Dermis microvascular lymphatic vessel endothelial cell (primary cell): ENCODE results near the gene PRRC2C. TPM values are rescaled to one million over a fixed set of nuclear protein-coding genes. Genes with fewer than 3 reads are reported as not detected.
"Not testable (repeated sequence)": the region's sequence is repeated elsewhere in the genome, so short reads cannot be mapped to it uniquely, and the experiment has no call there.

Experiments used
- DNase-seq, 2 donors: peaks; one replicate each; pipeline versions ENCODE4 v3.0.0 to v3.0.0-alpha.2; 2010; ENCODE audit warnings: low read depth in 2 of 2
- total RNA-seq: library from RNA; depleted of rRNA; stranded (reverse); fragments of >200 nt; gene quantifications from 2 replicates; pipeline ENCODE4 v1.2.1, GENCODE V29; 2014

The PRRC2C gene
- total RNA-seq: 30.6 and 42.4 TPM in 2 replicates

DNA sequence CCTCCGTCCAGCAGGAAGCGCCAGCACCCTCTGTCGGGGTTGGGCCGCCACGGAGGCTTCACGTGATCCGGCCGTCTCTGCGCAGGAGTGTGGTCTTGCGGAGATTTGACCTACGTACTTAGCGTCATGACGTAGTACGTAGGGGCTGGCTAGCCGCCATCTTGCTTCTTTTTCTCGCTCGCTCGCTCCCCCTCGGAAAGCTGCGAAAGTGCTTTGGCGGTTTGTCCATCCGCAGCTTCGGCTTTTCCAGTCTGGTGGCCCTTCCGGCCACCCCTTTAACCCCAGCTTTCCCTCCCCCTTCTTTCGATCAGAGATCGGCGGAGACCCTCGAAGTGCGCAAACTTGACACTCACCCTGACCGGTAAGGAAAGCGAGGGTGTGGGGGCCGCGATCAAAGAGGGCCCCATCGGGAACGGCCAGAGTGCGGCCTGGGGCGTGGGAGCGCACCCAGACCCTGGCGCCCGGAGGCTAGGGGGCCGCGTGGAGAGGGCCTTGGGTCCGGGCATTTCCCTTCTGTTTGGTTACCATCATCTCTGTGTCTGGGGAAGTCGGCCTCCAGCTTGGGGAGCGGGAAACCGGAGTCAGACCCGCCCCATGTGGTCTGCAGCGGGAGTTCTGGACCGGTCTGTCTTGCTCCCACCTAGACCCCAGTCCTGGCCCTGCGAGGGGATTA is at the start of gene PRRC2C:
Gene PRRC2C (plus strand): TSS at position 156 of the 673 bp plus-strand sequence. CDS start 26,559 bp downstream, outside the sequence.
- DNase-seq: peak; percentile 96 to 98

- DNase-seq: peak; percentile 52 to 88
These were observed 46.9 kb upstream of the PRRC2C start for GRCh38 chr1:171438441-171438840.

DNA sequence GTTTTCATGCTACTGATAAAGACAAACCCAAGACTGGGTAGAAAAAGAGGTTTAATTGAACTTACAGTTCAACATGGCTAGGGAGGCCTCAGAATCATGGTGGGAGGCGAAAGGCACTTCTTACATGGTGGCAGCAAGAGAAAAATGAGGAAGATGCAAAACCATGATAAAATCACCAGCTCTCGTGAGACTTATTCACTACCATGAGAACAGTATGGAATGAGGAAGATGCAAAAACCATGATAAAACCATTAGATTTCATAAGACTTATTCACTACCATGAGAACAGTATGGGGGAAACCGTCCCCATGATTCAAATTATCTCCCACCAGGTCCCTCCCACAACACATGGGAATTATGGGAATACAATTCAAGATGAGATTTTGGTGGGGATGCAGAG is 45.1 kb upstream of the PRRC2C start:
- DNase-seq: not testable (repeated sequence)

- DNase-seq: peak in 1 of 2 donors; percentile 66
These were observed 43.9 kb upstream of the PRRC2C start for GRCh38 chr1:171441278-171441895.

- no peak for DNase-seq
These were observed 38.9 kb upstream of the PRRC2C start for GRCh38 chr1:171446386-171446785.

DNA sequence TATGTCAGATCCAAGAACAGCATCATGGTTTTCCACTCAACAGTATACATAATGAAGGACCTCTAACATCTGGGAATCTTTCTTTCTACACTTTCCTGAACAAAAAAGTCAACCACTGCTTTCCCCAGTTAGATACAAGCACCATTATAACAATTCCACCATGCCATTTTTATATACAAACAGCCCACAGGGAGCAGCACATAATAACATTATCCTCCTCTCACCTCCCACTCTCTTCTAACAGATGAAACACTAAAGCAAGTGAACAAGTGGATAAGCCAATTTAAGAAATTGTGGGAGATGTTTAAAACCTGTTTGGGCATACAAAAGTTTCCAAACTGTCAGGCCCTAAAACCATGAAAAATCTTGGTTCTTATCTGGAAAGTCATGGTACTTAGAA is 29.4 kb upstream of the PRRC2C start:
- DNase-seq: no peak

- no peak for DNase-seq
These were observed 27.9 kb upstream of the PRRC2C start for GRCh38 chr1:171457412-171457811.

GRCh38 chr1:171460018-171460620 is 25.2 kb upstream of the PRRC2C start:
- DNase-seq: no peak

DNA sequence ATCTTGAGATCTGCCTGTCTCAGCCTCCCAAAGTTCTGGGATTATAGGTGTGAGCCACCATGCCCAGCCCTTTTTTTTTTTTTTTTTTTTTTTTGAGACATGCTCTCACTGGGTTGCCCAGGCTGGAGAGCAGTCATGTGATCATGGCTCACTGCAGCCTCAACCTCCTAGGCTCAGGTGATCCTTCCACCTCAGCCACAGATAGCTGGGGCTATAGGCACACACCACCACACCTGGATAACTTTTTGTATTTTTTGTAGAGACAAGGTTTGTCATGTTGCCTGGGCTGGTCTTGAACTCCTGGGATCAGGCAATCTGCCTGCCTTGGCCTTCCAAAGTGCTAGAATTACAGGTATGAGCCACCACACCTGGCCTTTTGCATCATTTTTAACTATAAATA is 17.7 kb upstream of the PRRC2C start:
- DNase-seq: no peak

DNA sequence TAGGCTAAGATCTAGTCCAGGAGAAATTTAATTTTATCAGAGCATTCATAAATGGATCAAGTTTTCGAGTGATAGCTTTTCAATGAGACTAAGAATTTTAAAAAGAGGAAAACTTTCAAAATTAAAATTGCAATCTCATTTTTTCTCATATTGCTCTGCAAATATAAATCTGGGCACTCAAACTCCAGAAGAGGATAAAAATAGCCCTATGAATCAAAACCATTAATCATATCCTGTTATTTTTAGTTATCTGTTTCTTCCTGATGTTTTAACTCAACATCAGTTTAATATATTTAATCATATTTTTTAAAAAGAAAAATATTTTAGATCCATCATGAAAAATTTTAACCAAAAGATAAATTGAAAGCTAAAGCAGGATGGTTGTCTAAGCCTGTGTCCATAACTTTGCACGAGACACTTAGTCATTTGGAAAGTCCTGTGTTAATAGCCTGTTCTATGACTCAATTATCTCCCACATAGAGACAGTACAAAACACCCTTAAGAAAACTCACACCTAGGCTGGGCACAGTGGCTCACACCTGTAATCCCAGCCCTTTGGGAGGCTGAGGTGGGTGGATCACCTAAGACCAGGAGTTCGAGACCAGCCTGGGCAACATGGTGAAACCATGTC is 17.1 kb upstream of the PRRC2C start:
- DNase-seq: peak in 1 of 2 donors; percentile 50

- no peak for DNase-seq
These were observed 14.6 kb upstream of the PRRC2C start for GRCh38 chr1:171470726-171471125.

- no peak for DNase-seq
These were observed 13.1 kb upstream of the PRRC2C start for GRCh38 chr1:171472183-171472647.

GRCh38 chr1:171476829-171477228 is 8.5 kb upstream of the PRRC2C start:
- no peak for DNase-seq

DNA sequence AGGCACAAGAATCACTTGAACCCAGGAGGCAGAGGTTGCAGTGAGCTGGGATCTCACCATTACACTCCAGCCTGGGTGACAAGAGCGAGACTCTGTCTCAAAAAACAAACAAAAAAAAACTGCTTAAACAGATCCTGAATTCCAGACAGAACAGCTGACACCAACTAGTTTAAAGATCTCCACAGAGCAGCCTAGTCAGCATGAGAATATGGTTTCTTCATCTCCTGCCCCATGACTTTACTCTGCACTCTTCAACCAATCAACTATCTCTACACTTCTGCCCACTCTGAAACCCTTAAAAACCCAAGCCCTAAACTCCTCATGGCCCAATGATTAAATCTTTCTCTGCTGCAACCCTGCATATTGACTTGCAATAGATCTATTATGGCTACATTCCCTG is 7.5 kb upstream of the PRRC2C start:
- DNase-seq: no peak

DNA sequence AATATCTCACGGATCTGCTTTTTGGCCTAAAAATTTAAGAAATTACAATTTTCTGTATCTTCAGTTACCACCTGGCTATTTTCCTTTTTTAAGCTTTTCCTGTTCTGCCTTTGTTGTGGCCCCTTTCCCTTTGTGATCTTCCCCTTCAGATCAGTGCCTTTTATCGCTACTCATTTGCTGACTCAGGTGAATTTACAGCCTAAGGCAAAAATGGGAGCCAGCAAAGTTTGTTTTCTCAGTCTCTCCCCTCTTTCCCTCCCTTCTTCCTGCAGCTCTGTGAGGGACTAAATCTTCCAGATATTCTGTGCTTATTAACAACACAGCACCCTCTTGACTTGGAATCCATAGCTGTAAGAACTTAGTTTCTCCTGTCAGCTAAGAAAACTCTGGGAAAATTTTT is 5.3 kb upstream of the PRRC2C start:
- no peak for DNase-seq

GRCh38 chr1:171484760-171485374 is 463 bp upstream of the PRRC2C start:
- no peak for DNase-seq

GRCh38 chr1:171486048-171486519 is 754 bp downstream of the PRRC2C start:
- peak; percentile 65 to 78 for DNase-seq

GRCh38 chr1:171487038-171487437 is 1.7 kb downstream of the PRRC2C start:
- DNase-seq: no peak

- no peak for DNase-seq
These were observed 3.0 kb downstream of the PRRC2C start for GRCh38 chr1:171488190-171488929.

DNA sequence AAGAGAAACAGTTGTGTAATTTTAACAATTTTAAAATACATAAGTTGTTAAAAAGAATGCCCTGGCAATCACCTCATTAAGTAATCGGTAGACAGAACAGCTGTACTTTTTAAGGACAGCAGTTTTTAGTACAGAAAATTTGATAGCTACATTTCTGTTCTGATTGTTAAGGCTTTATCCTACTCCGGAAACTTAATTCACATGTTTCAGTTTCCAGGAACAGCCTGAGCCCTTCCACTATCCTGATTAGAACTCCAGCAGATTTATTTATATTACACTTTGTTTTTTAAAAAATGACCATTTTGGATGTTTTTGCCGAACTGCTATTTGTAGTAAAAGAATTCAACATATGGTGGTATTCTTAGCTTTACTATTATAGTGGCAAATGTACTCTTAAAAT is 8.7 kb downstream of the PRRC2C start:
- peak in 1 of 2 donors; percentile 9 for DNase-seq

- no peak for DNase-seq
These were observed 10.1 kb downstream of the PRRC2C start for GRCh38 chr1:171495444-171495843.
